H1 (cell line): ENCODE data around the gene TMCC1. TPM values are rescaled to one million over a fixed set of nuclear protein-coding genes. Genes with fewer than 3 reads are reported as not detected.

Experiments
- CTCF ChIA-PET: fragments of 300-600 bp; sonication (Branson Sonifier 250); formaldehyde crosslinking; loops from one replicate; lab custom pipeline; 2021; ENCODE audit not compliant: partially characterized antibody; lab: Charles Lee
- POLR2A ChIA-PET: fragments of 300-600 bp; sonication (Branson Sonifier 250); formaldehyde crosslinking; loops from one replicate; lab custom pipeline; 2021; ENCODE audit warnings: inconsistent platforms; ENCODE audit not compliant: partially characterized antibody; lab: Charles Lee
- DNase-seq, 2 experiments: peaks; one replicate each; pipeline versions ENCODE4 v3.0.0 to v3.0.0-alpha.2; 2010 to 2022; ENCODE audit warnings: low spot score in 2 of 2, low read depth in 1 of 2, mixed read lengths in 1 of 2
- FAIRE-seq: peaks from 2 replicates; lab custom pipeline; 2011; peaks lifted over from hg19 to GRCh38; lab: Jason Lieb, UNC
- H2AFZ ChIP-seq: 2 replicates; pipeline ENCODE4 v1.8.1; 2012; ENCODE audit warnings: low read length, inconsistent platforms
- H2AK5ac ChIP-seq: 2 replicates; pipeline ENCODE4 v1.6.1; 2013; ENCODE audit warnings: low read depth, low read length
- H2BK120ac ChIP-seq: replicated peaks from 2 replicates; pipeline ENCODE3; 2013; ENCODE audit warnings: low read depth, low read length, inconsistent platforms
- H2BK12ac ChIP-seq: 2 replicates; pipeline ENCODE4 v1.6.1; 2013; ENCODE audit warnings: low read depth, low read length
- H2BK15ac ChIP-seq: 2 replicates; pipeline ENCODE4 v1.6.1; 2013; ENCODE audit warnings: low read length
- H2BK20ac ChIP-seq: 2 replicates; pipeline ENCODE4 v1.6.1; 2013; ENCODE audit warnings: low read length
- H2BK5ac ChIP-seq: 2 replicates; pipeline ENCODE4 v1.6.1; 2013; ENCODE audit warnings: low read depth, low read length
- H3K14ac ChIP-seq: 2 replicates; pipeline ENCODE4 v1.6.1; 2013; ENCODE audit warnings: inconsistent platforms; ENCODE audit not compliant: insufficient read length
- H3K18ac ChIP-seq: 2 replicates; pipeline ENCODE4 v1.6.1; 2013; ENCODE audit warnings: low read length; ENCODE audit errors: extremely low read depth
- H3K23ac ChIP-seq: 2 replicates; pipeline ENCODE4 v1.6.1; 2013; ENCODE audit warnings: inconsistent platforms; ENCODE audit not compliant: insufficient read length
- H3K23me2 ChIP-seq: 2 replicates; pipeline ENCODE4 v1.6.1; 2013; ENCODE audit warnings: low read depth, low read length
- H3K27ac ChIP-seq: 2 replicates; pipeline ENCODE4 v1.6.1; 2011; ENCODE audit warnings: low read depth, low read length, inconsistent platforms
- H3K27me3 ChIP-seq, 4 experiments: replicated peaks in 1 of 4; 1 replicate in 1 of 4; 2 replicates in 3 of 4; pipeline versions ENCODE4 v1.6.1 to v1.8.1; 2011 to 2013; ENCODE audit warnings: low read length in 3 of 4, mild to moderate bottlenecking in 3 of 4, inconsistent platforms in 2 of 4, mixed read lengths in 2 of 4, moderate library complexity in 1 of 4; ENCODE audit not compliant: control insufficient read depth in 3 of 4, insufficient read depth in 3 of 4; ENCODE audit errors: extremely low read depth in 1 of 4
- H3K36me3 ChIP-seq, 4 experiments: 2 replicates each; pipeline versions ENCODE4 v1.6.1 to v1.8.1; 2011 to 2013; ENCODE audit warnings: mild to moderate bottlenecking in 4 of 4, low read length in 3 of 4, moderate library complexity in 2 of 4, control low read depth in 1 of 4, inconsistent platforms in 1 of 4; ENCODE audit not compliant: insufficient read depth in 4 of 4, control insufficient read depth in 2 of 4
- H3K4ac ChIP-seq: replicated peaks from 2 replicates; pipeline ENCODE3; 2013; ENCODE audit warnings: low read length, low read depth, mixed read lengths, inconsistent platforms; ENCODE audit not compliant: insufficient read length
- H3K4me1 ChIP-seq, 4 experiments: replicated peaks in 1 of 4; 1 replicate in 1 of 4; 2 replicates in 3 of 4; pipeline versions ENCODE4 v1.6.1 to v1.8.1; 2011 to 2013; ENCODE audit warnings: low read length in 3 of 4, inconsistent platforms in 2 of 4, mixed read lengths in 1 of 4; ENCODE audit not compliant: insufficient read depth in 4 of 4, control insufficient read depth in 3 of 4
- H3K4me2 ChIP-seq, 2 experiments: 2 replicates each; pipeline versions ENCODE4 v1.6.1 to v1.8.1; 2011 to 2013; ENCODE audit warnings: low read depth in 2 of 2, low read length in 2 of 2, control low read depth in 1 of 2, inconsistent platforms in 1 of 2, mild to moderate bottlenecking in 1 of 2; ENCODE audit not compliant: insufficient read depth in 1 of 2
- H3K4me3 ChIP-seq, 4 experiments: fragments of 200-600, 300-600 bp in 1 of 4; sonication (generic), shearing (Covaris generic), sonication (Bioruptor Twin) in 1 of 4; 2 replicates each; pipeline versions ENCODE4 v1.5.1 to v1.8.1; 2011 to 2016; ENCODE audit warnings: low read length in 4 of 4, low read depth in 3 of 4, control low read depth in 2 of 4, inconsistent platforms in 2 of 4, mild to moderate bottlenecking in 2 of 4, mixed read lengths in 1 of 4, moderate library complexity in 1 of 4; ENCODE audit not compliant: insufficient read depth in 2 of 4; ENCODE audit errors: extremely low read depth in 1 of 4
- H3K56ac ChIP-seq: replicated peaks from 2 replicates; pipeline ENCODE3; 2013; ENCODE audit warnings: low read depth, mild to moderate bottlenecking, mixed read lengths, low read length, inconsistent platforms; ENCODE audit not compliant: insufficient read length
- H3K79me1 ChIP-seq: 2 replicates; pipeline ENCODE4 v1.6.1; 2013; ENCODE audit warnings: low read depth, low read length, control low read depth
- H3K79me2 ChIP-seq, 2 experiments: 2 replicates each; pipeline versions ENCODE4 v1.6.1 to v1.8.1; 2012 to 2013; ENCODE audit warnings: low read length in 2 of 2, mild to moderate bottlenecking in 2 of 2, inconsistent platforms in 1 of 2; ENCODE audit not compliant: insufficient read depth in 2 of 2, control insufficient read depth in 1 of 2
- H3K9ac ChIP-seq, 4 experiments: replicated peaks in 1 of 4; 1 replicate in 1 of 4; 2 replicates in 3 of 4; pipeline versions ENCODE4 v1.6.1 to v1.8.1; 2011 to 2013; ENCODE audit warnings: low read depth in 3 of 4, low read length in 3 of 4, control low read depth in 2 of 4, mild to moderate bottlenecking in 2 of 4, moderate library complexity in 2 of 4, inconsistent platforms in 1 of 4; ENCODE audit errors: extremely low read depth in 1 of 4
- H3K9me3 ChIP-seq, 2 experiments: 2 replicates each; pipeline versions ENCODE4 v1.6.1 to v1.8.1; 2012 to 2013; ENCODE audit warnings: mild to moderate bottlenecking in 2 of 2, moderate library complexity in 2 of 2, control low read depth in 1 of 2, inconsistent platforms in 1 of 2, low read depth in 1 of 2, low read length in 1 of 2, mixed read lengths in 1 of 2; ENCODE audit not compliant: insufficient read depth in 2 of 2
- H4K20me1 ChIP-seq, 2 experiments: replicated peaks in 1 of 2; 2 replicates each; pipeline versions ENCODE3 to v1.8.1; 2011 to 2013; ENCODE audit warnings: inconsistent platforms in 2 of 2, low read length in 2 of 2, mild to moderate bottlenecking in 1 of 2; ENCODE audit not compliant: insufficient read depth in 2 of 2, control insufficient read depth in 1 of 2
- H4K5ac ChIP-seq: 2 replicates; pipeline ENCODE4 v1.6.1; 2013; ENCODE audit warnings: low read length, low read depth, mixed read lengths, inconsistent platforms; ENCODE audit not compliant: insufficient read length
- H4K8ac ChIP-seq: 2 replicates; pipeline ENCODE4 v1.8.0; 2013; ENCODE audit warnings: mild to moderate bottlenecking, moderate library complexity, low read length, inconsistent platforms; ENCODE audit not compliant: insufficient read depth; ENCODE audit errors: extremely low read depth
- H4K91ac ChIP-seq: replicated peaks from 2 replicates; pipeline ENCODE3; 2013; ENCODE audit warnings: low read length, mixed read lengths, inconsistent platforms; ENCODE audit not compliant: insufficient read length
- ASH2L ChIP-seq: fragments of 200-600, 300-600 bp; sonication (generic); IDR thresholded peaks from one replicate; pipeline ENCODE4 v1.7.1; 2017; ENCODE audit warnings: low read length
- EGR1 ChIP-seq: IDR thresholded peaks from 2 replicates; pipeline ENCODE4 v1.6.1; 2011; ENCODE audit warnings: low read depth, low read length, borderline replicate concordance
- EP300 ChIP-seq, 2 experiments: IDR thresholded peaks; 1 replicate in 1 of 2; 2 replicates in 1 of 2; pipeline ENCODE4 v1.6.1; 2011 to 2012; ENCODE audit warnings: low read depth in 2 of 2, low read length in 2 of 2, mild to moderate bottlenecking in 2 of 2, borderline replicate concordance in 1 of 2, inconsistent platforms in 1 of 2, moderate library complexity in 1 of 2
- FOSL1 ChIP-seq: IDR thresholded peaks from 2 replicates; pipeline ENCODE4 v1.6.1; 2011; ENCODE audit warnings: mild to moderate bottlenecking, low read depth, low read length, moderate library complexity; ENCODE audit not compliant: insufficient read depth
- GABPA ChIP-seq: IDR thresholded peaks from 2 replicates; pipeline ENCODE4 v1.6.1; 2011; ENCODE audit warnings: mild to moderate bottlenecking, low read length, moderate library complexity, borderline replicate concordance; ENCODE audit not compliant: insufficient read depth
- KDM5A ChIP-seq: fragments of 200-600 bp; IDR thresholded peaks from 2 replicates; pipeline ENCODE4 v1.7.1; 2012; ENCODE audit warnings: mild to moderate bottlenecking, low read length, inconsistent platforms, mixed read lengths
- MAFK ChIP-seq: IDR thresholded peaks from 2 replicates; pipeline ENCODE4 v1.6.1; 2012; ENCODE audit warnings: low read depth, mild to moderate bottlenecking, improper control_type of control experiment, low read length
- PHF8 ChIP-seq: fragments of 200-600 bp; sonication (generic); conservative IDR thresholded peaks from 2 replicates; pipeline ENCODE4 v1.7.1; 2012; ENCODE audit warnings: low read depth, mild to moderate bottlenecking, inconsistent platforms, low read length, moderate library complexity
- POLR2A ChIP-seq, 2 experiments: IDR thresholded peaks; 1 replicate in 1 of 2; 2 replicates in 1 of 2; pipeline ENCODE4 v1.6.1; 2011; ENCODE audit warnings: low read depth in 2 of 2, low read length in 2 of 2, mild to moderate bottlenecking in 2 of 2; ENCODE audit errors: control extremely low read depth in 1 of 2
- POLR2AphosphoS5 ChIP-seq: IDR thresholded peaks from 2 replicates; pipeline ENCODE4 v1.6.1; 2011; ENCODE audit warnings: low read depth, low read length
- RFX5 ChIP-seq: IDR thresholded peaks from 2 replicates; pipeline ENCODE4 v1.6.1; 2011; ENCODE audit warnings: low read depth, low read length, improper control_type of control experiment, borderline replicate concordance
- RXRA ChIP-seq: IDR thresholded peaks from 2 replicates; pipeline ENCODE4 v1.6.1; 2011; ENCODE audit warnings: low read depth, mild to moderate bottlenecking, low read length, moderate library complexity; ENCODE audit not compliant: insufficient read depth
- SAP30 ChIP-seq: fragments of 300-600 bp; sonication (generic); IDR thresholded peaks from 2 replicates; pipeline ENCODE4 v1.7.1; 2012; ENCODE audit warnings: low read length, moderate library complexity, mild to moderate bottlenecking, inconsistent platforms; ENCODE audit not compliant: insufficient read depth, insufficient replicate concordance
- SIRT6 ChIP-seq: IDR thresholded peaks from one replicate; pipeline ENCODE4 v1.7.1; 2012; ENCODE audit warnings: low read length, inconsistent platforms
- SIX5 ChIP-seq: IDR thresholded peaks from 2 replicates; pipeline ENCODE4 v1.6.1; 2011; ENCODE audit warnings: mild to moderate bottlenecking, low read depth, low read length
- WGBS, 2 experiments: shearing (Covaris generic) in 1 of 2; methylation state at CpG; one replicate each; pipeline versions ENCODE4 v1.1.6 to v1.1.7; 2013 to 2015; ENCODE audit warnings: low lambda C conversion rate in 2 of 2, mixed read lengths in 2 of 2, inconsistent platforms in 1 of 2, low coverage in 1 of 2, missing lambda C conversion rate in 1 of 2; ENCODE audit not compliant: insufficient replicate concordance in 2 of 2, insufficient coverage in 1 of 2, insufficient read length in 1 of 2; ENCODE audit errors: extremely low coverage in 1 of 2, missing lambda C conversion rate in 1 of 2; 5-methylcytosine and 5-hydroxymethylcytosine counted together
- polyA plus RNA-seq, 7 experiments: library from polyadenylated mRNA; depleted of rRNA in 3 of 7; stranded (reverse) in 5 of 7; unstranded in 2 of 7; fragments of >200 nt in 5 of 7; fragments of 200-250 nt in 2 of 7; gene quantifications; 1 replicate in 5 of 7; 2 replicates in 1 of 7; 4 replicates in 1 of 7; pipeline versions ENCODE4 v1.2.1 to v1.2.3, GENCODE V29; 2011 to 2013; ENCODE audit warnings: missing spikeins in 2 of 7, mixed read lengths in 2 of 7
- total RNA-seq: library from RNA; stranded (reverse); fragmentation: NEBNext Ultra II Directional; extraction: Animal tissue kit (Norgen Biotek cat#: 25700); gene quantifications from 2 replicates; pipeline ENCODE4 v1.2.1, GENCODE V29; 2021

Gene TMCC1
- total and polyA plus RNA-seq, 2 of the 8 experiments (the other 6 are each of a cell fraction or from before 2014, with no cell fraction given) = 10.4 to 27.1 TPM

- H2BK120ac ChIP-seq = no peak overlapping the region
- no peak overlapping the region for H3K14ac ChIP-seq
- FAIRE-seq (no peak), DNase-seq (no peak)
- H3K79me1 ChIP-seq = peaks cover 2% of the 10 kb centered on the region; the same call in 1 of the 2 replicates
- H3K27ac ChIP-seq = no peak overlapping the region
- H3K79me2 ChIP-seq = peaks cover 0 to 14% of the 10 kb centered on the region in 2 experiments; a peak in 1 of 4 replicates
- H3K23ac ChIP-seq = no peak overlapping the region
- no peaks in the 10 kb centered on the region for H4K20me1 ChIP-seq
- H3K18ac ChIP-seq = no peak overlapping the region
- H2AK5ac ChIP-seq = no peak overlapping the region
- no peak overlapping the region for H3K9ac ChIP-seq
- WGBS, 2 experiments = 93% methylated on average over 5 of the region's 5 CpGs; no CpG with 5 or more reads in 1 of the 2 experiments
- no peak overlapping the region for H2BK15ac ChIP-seq
- H2BK12ac ChIP-seq = no peak overlapping the region
- no peaks in the 10 kb centered on the region for H3K9me3 ChIP-seq
- no peak overlapping the region for H3K56ac ChIP-seq
- no peak overlapping the region for H4K5ac ChIP-seq
- H2AFZ ChIP-seq = no peak overlapping the region
- H4K91ac ChIP-seq = no peak overlapping the region
- H3K36me3 ChIP-seq = no peaks in the 10 kb centered on the region
- no peak overlapping the region for H2BK20ac ChIP-seq
- no peak overlapping the region for H2BK5ac ChIP-seq
- H3K23me2 ChIP-seq = no peaks in the 10 kb centered on the region
- peaks cover 0 to 10% (median 6%) of the 10 kb centered on the region in 4 experiments; a peak in 4 of 7 replicates for H3K4me1 ChIP-seq
- ChIA-PET CTCF (interaction anchor here (1.5 to 2.2 kb wide), 3 partner anchors 10 to 108 kb away, joined by 5 to 13 read pairs (median 5); no protein-coding TSS in a partner anchor), POLR2A (no interaction called here)
- no peaks in the 10 kb centered on the region for H3K27me3 ChIP-seq
- no peak overlapping the region for H3K4ac ChIP-seq
- no peak overlapping the region for H4K8ac ChIP-seq
- H3K4me3 ChIP-seq = no peak overlapping the region
- no peak overlapping the region for H3K4me2 ChIP-seq
- TF ChIP-seq RXRA (no peak), SAP30 (no peak), GABPA (no peak), FOSL1 (no peak), ASH2L (no peak), EGR1 (no peak), SIX5 (no peak), RFX5 (no peak), PHF8 (no peak), SIRT6 (no peak), MAFK (no peak), POLR2A (IDR thresholded peaks at IDR 0.05; ENCODE audit: control extremely low read depth in 1 of 2, low read depth in 2 of 2, low read length in 2 of 2) (no peak), KDM5A (no peak), EP300 (IDR thresholded peaks at IDR 0.05; ENCODE audit: borderline replicate concordance in 1 of 2, low read depth in 2 of 2, low read length in 2 of 2) (no peak), POLR2AphosphoS5 (no peak)
Measured at GRCh38 chr3:129834580-129834979, 58.9 kb downstream of the TMCC1 start.
